IMR-90 (cell line): ENCODE measurements around the gene KCNF1.

ENCODE experiments used
- POLR2A ChIP-seq: IDR thresholded peaks from 2 replicates; pipeline ENCODE4 v1.6.1; 2012; ENCODE audit warnings: mild to moderate bottlenecking, low read depth, low read length
- SMC3 ChIP-seq: fragments of 150-350 bp; IDR thresholded peaks from 2 replicates; pipeline ENCODE4 v1.6.1; 2016; ENCODE audit warnings: low read depth, mild to moderate bottlenecking, antibody characterized with exemption, low read length, moderate library complexity
- TF ChIP-seq, protein P1 (sequence below): conservative IDR thresholded peaks from 2 replicates; pipeline ENCODE4 v1.5.1; 2012; ENCODE audit warnings: mild to moderate bottlenecking, low read depth, low read length, improper control_type of control experiment

DNA sequence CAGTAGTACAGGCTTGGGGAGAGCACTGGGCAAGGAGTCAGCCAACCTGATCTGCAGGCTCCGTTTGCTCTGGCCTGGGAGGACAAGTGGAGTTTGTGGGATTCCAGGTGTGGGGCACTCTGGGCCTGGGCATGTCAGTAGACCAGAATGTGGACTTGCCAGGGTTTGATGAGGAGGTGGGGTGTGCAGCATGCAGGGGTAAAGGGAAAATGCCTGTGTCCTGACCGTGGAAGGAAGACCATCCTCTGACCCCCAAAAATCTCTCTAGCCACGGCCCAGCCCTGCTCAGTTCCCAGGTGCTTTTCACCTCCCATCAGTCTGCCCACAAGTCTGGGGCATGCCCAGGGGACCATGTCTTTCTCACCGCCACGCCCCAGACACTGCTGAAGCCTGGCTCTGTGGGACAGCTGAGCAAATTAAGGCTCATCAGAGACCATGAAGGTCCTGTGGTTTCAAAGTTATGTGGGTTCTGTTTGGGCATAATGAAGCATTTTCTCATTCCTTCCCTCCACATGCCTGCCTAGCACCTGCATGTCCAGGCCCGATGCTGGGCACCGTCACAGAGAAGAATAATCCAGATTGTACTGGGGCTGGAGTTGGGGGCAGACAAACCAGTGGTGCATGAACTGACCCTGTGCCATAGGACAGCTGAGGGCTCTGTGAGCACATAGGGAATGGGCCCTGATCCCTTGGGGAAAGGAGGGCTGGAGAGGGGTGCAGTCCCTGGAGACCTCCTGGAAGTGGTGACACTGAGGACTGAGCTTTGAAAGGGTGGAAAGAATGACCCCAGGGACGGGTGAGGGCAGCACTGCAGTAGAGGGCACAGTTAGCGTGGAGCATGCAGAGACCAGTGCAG, 6.5 kb upstream of the KCNF1 start:
- TF ChIP-seq, protein P1, sequence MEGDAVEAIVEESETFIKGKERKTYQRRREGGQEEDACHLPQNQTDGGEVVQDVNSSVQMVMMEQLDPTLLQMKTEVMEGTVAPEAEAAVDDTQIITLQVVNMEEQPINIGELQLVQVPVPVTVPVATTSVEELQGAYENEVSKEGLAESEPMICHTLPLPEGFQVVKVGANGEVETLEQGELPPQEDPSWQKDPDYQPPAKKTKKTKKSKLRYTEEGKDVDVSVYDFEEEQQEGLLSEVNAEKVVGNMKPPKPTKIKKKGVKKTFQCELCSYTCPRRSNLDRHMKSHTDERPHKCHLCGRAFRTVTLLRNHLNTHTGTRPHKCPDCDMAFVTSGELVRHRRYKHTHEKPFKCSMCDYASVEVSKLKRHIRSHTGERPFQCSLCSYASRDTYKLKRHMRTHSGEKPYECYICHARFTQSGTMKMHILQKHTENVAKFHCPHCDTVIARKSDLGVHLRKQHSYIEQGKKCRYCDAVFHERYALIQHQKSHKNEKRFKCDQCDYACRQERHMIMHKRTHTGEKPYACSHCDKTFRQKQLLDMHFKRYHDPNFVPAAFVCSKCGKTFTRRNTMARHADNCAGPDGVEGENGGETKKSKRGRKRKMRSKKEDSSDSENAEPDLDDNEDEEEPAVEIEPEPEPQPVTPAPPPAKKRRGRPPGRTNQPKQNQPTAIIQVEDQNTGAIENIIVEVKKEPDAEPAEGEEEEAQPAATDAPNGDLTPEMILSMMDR: no peak
- no peak for TF ChIP-seq SMC3
- TF ChIP-seq POLR2A: no peak
